Skeletal muscle satellite cell (primary cell): Measurements from ENCODE around the gene ENSA.
"Not testable (repeated sequence)": the region's sequence is repeated elsewhere in the genome, so short reads cannot be mapped to it uniquely, and the experiment has no call there.

Experiments used
- H3K27me3 ChIP-seq: 2 replicates; pipeline ENCODE4 v1.7.0; 2013; ENCODE audit warnings: low read length; ENCODE audit not compliant: control insufficient read depth, insufficient read depth
- H3K36me3 ChIP-seq: 2 replicates; pipeline ENCODE4 v1.7.0; 2013; ENCODE audit warnings: mild to moderate bottlenecking, control low read depth, low read length; ENCODE audit not compliant: insufficient read depth
- H3K4me1 ChIP-seq: 2 replicates; pipeline ENCODE4 v1.7.0; 2013; ENCODE audit warnings: low read length; ENCODE audit not compliant: control insufficient read depth, insufficient read depth
- H3K4me2 ChIP-seq: 2 replicates; pipeline ENCODE4 v1.7.0; 2013; ENCODE audit warnings: mild to moderate bottlenecking, low read length
- H3K4me3 ChIP-seq: 2 replicates; pipeline ENCODE4 v1.7.0; 2013; ENCODE audit warnings: low read length
- H3K9ac ChIP-seq: 2 replicates; pipeline ENCODE4 v1.7.0; 2013; ENCODE audit warnings: mild to moderate bottlenecking, low read depth, low read length, moderate library complexity
- H3K9me3 ChIP-seq: replicated peaks from 2 replicates; pipeline ENCODE4 v1.7.0; 2013; ENCODE audit warnings: mild to moderate bottlenecking, control low read depth, low read length

Gene ENSA

GRCh38 chr1:150620919-150621318, 8.5 kb downstream of the ENSA start:
- Histone ChIP-seq H3K4me3 (no peak overlapping the region), H3K9me3 (no peaks in the 10 kb centered on the region), H3K4me1 (peaks cover 33% of the 10 kb centered on the region), H3K36me3 (peaks cover 38% of the 10 kb centered on the region), H3K27me3 (no peaks in the 10 kb centered on the region), H3K4me2 (no peak overlapping the region), H3K9ac (peak overlapping the region; percentile 25)

GRCh38 chr1:150619576-150620509, 9.6 kb downstream of the ENSA start:
- Histone ChIP-seq H3K27me3 (no peaks in the 10 kb centered on the region), H3K4me1 (peaks cover 39% of the 10 kb centered on the region), H3K9me3 (no peaks in the 10 kb centered on the region), H3K4me2 (peak overlapping the region; percentile 30), H3K9ac (peak overlapping the region; percentile 43), H3K36me3 (peaks cover 28% of the 10 kb centered on the region), H3K4me3 (no peak overlapping the region)

- no peaks in the 10 kb centered on the region for H3K27me3 ChIP-seq
- no peak overlapping the region for H3K4me3 ChIP-seq
- no peak overlapping the region for H3K9ac ChIP-seq
- no peak overlapping the region for H3K4me2 ChIP-seq
- peaks cover 10% of the 10 kb centered on the region for H3K36me3 ChIP-seq
- peaks cover 56% of the 10 kb centered on the region for H3K4me1 ChIP-seq
- H3K9me3 ChIP-seq = no peaks in the 10 kb centered on the region
Observed at GRCh38 chr1:150615346-150616201, 13.8 kb downstream of the ENSA start.

- Histone ChIP-seq H3K9ac (peak overlapping the region; percentile 80), H3K4me1 (peaks cover 45% of the 10 kb centered on the region), H3K4me2 (peak overlapping the region; percentile 68), H3K27me3 (no peaks in the 10 kb centered on the region), H3K4me3 (peak overlapping the region; percentile 25), H3K36me3 (peaks cover 6% of the 10 kb centered on the region), H3K9me3 (no peaks in the 10 kb centered on the region)
Observed at GRCh38 chr1:150613061-150613920, 16.1 kb downstream of the ENSA start.

- Histone ChIP-seq H3K4me1 (peaks cover 45% of the 10 kb centered on the region), H3K36me3 (peaks cover 5% of the 10 kb centered on the region)
Observed at GRCh38 chr1:150612014-150612345, 17.4 kb downstream of the ENSA start.

GRCh38 chr1:150610576-150610975, 18.8 kb downstream of the ENSA start:
- Histone ChIP-seq H3K9ac (peak overlapping the region; percentile 75), H3K9me3 (no peaks in the 10 kb centered on the region), H3K4me1 (peaks cover 45% of the 10 kb centered on the region), H3K4me3 (no peak overlapping the region), H3K4me2 (no peak overlapping the region), H3K36me3 (no peaks in the 10 kb centered on the region), H3K27me3 (no peaks in the 10 kb centered on the region)

More at GRCh38 chr1:150612014-150612345, 17.4 kb downstream of the ENSA start:
- Histone ChIP-seq H3K4me2 (peak overlapping the region; percentile 68), H3K27me3 (no peaks in the 10 kb centered on the region), H3K9ac (peak overlapping the region; percentile 87), H3K9me3 (no peaks in the 10 kb centered on the region), H3K4me3 (peak overlapping the region; percentile 32)

- Histone ChIP-seq H3K4me3 (no peak overlapping the region), H3K4me2 (no peak overlapping the region), H3K9ac (peak overlapping the region; percentile 37), H3K36me3 (no peaks in the 10 kb centered on the region), H3K4me1 (peaks cover 45% of the 10 kb centered on the region), H3K9me3 (no peaks in the 10 kb centered on the region), H3K27me3 (no peaks in the 10 kb centered on the region)
Observed at GRCh38 chr1:150609732-150610131, 19.7 kb downstream of the ENSA start.

GRCh38 chr1:150606463-150607142, 22.8 kb downstream of the ENSA start:
- no peak overlapping the region for H3K9ac ChIP-seq

GRCh38 chr1:150605451-150605731, 24.0 kb downstream of the ENSA start:
- peak overlapping the region; percentile 60 for H3K9ac ChIP-seq
- not testable (repeated sequence) for H3K4me3 ChIP-seq

More at GRCh38 chr1:150606463-150607142, 22.8 kb downstream of the ENSA start:
- H3K9me3 ChIP-seq = no peaks in the 10 kb centered on the region
- H3K36me3 ChIP-seq = no peaks in the 10 kb centered on the region
- no peak overlapping the region for H3K4me3 ChIP-seq
- no peaks in the 10 kb centered on the region for H3K27me3 ChIP-seq
- H3K4me2 ChIP-seq = no peak overlapping the region
- peaks cover 36% of the 10 kb centered on the region for H3K4me1 ChIP-seq

GRCh38 chr1:150604226-150604588, 25.2 kb downstream of the ENSA start:
- Histone ChIP-seq H3K27me3 (no peaks in the 10 kb centered on the region), H3K4me1 (peaks cover 23% of the 10 kb centered on the region), H3K4me3 (peak overlapping the region; percentile 8), H3K36me3 (no peaks in the 10 kb centered on the region), H3K4me2 (peak overlapping the region; percentile 55), H3K9me3 (no peaks in the 10 kb centered on the region), H3K9ac (peak overlapping the region; percentile 79)

More at GRCh38 chr1:150605451-150605731, 24.0 kb downstream of the ENSA start:
- H3K4me1 ChIP-seq = peaks cover 27% of the 10 kb centered on the region
- H3K4me2 ChIP-seq, H3K9me3 ChIP-seq, H3K27me3 ChIP-seq, H3K36me3 ChIP-seq: not testable (repeated sequence)
